Activated T-cell treated with anti-CD3 and anti-CD28 coated beads for 4 hours (primary cell): ENCODE measurements around the gene BMERB1.
A peak's percentile ranks its signal among the peaks of the same experiment; 100 is the strongest.
"Not testable (repeated sequence)": the region's sequence is repeated elsewhere in the genome, so short reads cannot be mapped to it uniquely, and the experiment has no call there.

ENCODE experiments used
- DNase-seq: peaks from one replicate; pipeline ENCODE4 v3.0.0-alpha.2; 2020

BMERB1 gene

GRCh38 chr16:15426796-15427195, 7.6 kb upstream of the BMERB1 start:
- DNase-seq: no peak

DNA sequence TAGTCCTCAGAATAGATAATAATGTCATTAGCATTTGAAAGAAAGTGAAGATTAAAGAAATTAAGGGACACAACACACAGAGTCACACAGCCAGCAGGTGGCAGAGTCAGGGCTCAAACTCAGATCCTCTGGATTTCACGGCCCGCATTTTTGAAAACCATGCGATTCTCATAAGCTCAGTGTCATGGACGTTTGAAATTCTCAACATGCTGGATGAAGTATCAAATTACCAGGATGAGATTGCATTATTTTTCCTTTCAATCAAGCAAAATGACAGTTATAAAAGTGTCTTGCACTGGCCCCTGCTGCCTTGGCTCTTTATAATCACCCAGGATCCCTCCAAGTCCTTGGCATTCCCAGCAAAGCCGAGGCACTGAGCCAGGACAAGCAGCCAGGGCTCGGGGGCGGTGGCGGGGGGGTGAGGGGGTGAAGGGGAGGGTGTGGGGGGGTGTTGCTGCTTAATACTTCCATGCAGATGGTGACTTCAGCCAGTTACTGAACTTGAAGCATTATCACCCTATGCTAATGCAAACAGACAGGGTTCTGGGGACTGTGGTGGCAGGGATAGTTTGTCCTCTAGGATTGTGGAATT, 6.6 kb upstream of the BMERB1 start:
- DNase-seq: peak; percentile 49

DNA sequence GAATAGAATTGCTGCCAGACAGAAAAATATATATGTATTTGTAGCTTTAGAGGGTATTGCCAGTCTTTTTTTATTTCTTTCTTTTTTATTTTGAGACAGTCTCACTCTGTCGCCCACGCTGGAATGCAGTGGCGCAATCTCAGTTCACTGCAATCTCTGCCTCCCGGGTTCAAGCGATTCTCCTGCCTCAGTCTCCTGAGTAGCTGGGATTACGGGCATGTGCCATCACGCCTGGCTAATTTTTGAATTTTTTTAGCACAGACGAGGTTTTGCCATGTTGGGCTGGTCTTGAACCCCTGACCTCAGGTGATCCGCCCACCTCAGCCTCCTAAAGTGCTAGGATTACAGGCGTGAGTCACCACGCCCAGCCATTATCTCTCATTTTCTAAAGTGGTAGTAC, 3.5 kb upstream of the BMERB1 start:
- not testable (repeated sequence) for DNase-seq

GRCh38 chr16:15434079-15434424, 336 bp upstream of the BMERB1 start:
- DNase-seq: no peak

DNA sequence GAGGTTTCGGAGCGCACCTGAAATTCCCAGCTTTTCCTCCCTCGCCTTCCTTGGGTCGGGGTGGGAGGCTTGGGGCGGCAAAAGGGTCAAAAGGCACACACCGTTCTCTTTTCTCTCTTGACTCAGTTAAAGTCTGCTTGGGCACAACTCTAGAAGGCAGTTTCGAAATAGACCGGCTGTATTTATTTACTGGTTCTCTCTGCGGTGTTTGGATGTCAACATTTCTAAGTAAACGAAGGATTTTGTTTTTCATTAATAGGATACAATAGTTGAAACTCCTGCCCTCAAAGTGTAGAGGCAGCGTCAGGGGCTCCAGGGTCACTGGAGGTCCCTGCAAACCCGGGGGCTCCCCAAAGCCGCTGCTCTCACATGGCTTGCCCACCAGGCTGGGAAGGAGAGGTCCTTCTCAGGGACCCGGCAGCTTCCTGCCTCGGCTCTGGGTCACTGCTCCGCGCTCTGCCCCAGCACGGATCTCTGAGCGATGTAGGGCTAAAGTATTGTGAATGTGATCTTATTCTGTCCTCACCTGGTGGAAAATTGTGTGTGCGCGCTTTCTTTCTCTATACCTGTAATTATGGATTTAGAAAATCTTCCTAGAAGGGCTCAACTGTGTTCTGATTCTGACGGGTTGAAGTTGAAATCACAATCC, 952 bp downstream of the BMERB1 start:
- no peak for DNase-seq

- no peak for DNase-seq
Measured at GRCh38 chr16:15439102-15439501, 4.7 kb downstream of the BMERB1 start.

DNA sequence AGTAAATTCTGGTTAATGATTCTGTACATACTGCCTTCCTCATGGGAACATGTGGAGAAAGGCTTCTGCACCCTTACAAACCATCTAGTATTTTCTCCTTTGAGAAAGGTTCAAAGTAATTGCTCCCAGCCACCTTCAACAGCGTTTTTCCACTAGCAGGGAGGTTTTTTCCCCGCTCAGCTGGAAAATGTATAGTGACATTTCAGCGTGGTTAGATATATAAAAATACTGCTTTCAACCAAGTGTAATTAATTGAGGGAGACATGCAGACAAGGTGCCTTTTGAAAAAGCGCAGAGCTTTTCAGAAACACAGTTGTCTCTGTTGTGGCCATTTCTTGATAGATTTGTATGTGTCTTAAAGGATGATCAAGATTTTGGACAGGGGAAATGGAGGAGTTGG, 5.1 kb downstream of the BMERB1 start:
- DNase-seq: no peak

DNA sequence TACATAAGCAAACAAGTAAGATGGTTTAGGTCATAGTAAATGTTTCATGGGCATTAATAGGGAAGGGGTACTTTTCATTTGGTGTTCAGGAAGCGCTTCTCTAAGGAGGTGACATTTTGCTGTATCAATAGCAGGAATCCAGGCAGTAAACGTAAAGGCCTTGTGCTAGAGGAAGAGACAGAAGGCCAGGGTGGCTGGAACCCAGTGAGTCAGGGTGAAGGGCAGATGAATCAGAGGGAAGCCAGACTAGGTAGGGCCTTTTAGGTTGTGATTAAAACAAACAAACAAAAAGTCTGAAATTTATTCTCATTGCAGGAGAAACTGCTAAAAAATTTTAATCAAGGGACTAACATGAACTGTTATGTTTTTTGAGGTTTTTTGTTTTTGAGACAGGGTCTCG, 6.5 kb downstream of the BMERB1 start:
- no peak for DNase-seq

GRCh38 chr16:15442140-15442539, 7.8 kb downstream of the BMERB1 start:
- not testable (repeated sequence) for DNase-seq

DNA sequence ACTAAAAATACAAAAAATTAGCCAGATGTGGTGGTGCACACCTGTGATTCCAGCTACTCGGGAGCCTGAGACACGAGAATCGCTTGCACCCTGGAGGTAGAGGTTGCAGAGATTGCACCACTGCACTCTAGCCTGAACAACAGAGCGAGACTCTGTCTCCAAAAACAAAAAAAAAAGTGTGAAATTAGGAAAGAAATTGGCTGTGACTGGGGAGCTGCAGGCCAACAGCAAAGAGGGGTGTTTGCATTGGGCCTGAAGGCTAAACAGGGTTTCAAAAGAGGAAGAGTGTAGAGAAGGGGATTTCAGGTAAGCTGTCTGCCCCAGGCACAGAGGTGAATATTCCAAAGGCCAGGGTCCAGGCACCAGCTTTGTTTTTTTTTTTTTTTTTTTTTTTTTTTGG, 9.4 kb downstream of the BMERB1 start:
- DNase-seq: no peak

DNA sequence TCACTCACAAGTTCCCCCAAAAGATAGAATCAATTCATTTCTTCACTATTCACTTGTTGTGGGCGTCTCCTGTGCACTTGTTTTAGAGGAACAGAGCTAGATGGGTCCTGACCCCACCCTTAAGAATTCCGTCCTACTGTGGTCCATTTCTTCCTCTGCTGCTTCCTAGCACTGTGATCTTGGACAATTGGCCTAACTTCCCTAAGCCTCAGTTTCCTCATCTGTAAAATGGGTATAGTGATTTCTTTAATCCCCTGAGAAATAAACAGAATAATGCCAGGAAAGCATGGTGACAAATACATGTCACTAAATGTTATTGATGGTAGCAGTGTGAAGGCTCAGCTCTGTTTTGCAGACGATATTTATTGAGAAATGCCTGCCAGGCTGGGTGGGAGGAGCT, 9.9 kb downstream of the BMERB1 start:
- DNase-seq: no peak

DNA sequence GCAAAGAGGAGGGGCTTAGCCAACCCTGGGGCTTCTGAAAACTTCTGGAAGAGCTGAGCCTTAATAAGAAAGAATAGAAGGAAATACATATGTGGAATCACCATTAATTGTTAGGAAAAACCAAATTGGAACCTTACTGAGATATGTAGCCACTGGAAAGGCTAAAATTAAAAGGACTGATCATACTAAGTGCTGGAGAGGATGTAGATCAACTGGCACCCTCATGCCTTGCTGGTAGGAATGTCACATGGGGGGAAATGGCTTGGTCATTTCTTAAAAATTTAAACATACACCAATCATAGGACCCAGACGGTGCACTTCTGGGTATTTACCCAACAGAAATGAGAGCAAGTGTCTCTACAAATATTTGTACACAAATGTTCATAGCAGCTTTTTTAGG, 11.1 kb downstream of the BMERB1 start:
- no peak for DNase-seq

- DNase-seq: no peak
Measured at GRCh38 chr16:15446901-15447300, 12.5 kb downstream of the BMERB1 start.

DNA sequence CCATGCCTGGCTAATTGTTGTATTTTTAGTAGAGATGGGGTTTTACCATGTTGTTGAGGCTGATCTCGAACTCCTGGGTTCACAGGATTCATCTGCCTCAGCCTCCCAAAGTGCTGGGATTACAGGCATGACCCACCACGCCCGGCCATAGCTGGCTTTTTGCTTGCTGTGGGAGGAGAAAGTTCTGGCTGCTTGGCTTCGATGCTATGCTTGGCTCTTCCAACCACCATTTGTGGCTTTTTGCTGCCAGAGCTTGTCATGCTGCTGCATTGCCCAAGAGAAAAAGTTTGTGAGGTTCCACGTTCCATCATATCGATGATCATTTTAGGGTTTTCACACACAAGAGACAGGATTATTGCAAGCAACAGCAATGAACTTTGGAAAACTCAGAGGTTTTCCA, 16.2 kb downstream of the BMERB1 start:
- no peak for DNase-seq

DNA sequence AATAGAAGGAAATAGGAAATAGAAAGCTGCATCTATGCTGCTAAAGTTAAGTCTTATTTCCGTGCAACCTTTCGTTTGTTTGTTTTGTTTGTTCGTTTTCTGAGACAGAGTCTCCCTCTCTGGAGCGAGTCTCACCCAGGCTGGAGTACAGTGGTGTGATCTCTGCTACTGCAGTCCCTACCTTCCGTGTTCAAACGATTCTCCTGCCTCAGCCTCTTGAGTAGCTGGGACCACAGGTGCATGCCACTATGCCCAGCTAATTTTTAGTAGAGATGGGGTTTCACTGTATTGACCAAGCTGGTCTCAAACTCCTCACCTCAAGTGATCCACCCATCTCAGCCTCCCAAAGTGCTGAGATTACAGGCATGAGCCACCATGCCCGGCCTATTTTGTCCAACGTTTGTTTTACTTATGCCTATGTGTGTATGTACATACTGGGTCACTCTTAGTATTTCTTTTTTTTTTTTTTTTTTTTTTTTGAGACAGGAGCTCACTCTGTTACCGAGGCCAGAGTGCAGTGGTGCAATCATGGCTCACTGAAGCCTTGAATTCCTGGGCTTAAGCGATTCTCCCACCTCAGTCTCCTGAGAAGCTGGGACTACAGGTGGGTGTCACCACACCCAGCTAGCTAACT, 16.8 kb downstream of the BMERB1 start:
- DNase-seq: no peak

DNA sequence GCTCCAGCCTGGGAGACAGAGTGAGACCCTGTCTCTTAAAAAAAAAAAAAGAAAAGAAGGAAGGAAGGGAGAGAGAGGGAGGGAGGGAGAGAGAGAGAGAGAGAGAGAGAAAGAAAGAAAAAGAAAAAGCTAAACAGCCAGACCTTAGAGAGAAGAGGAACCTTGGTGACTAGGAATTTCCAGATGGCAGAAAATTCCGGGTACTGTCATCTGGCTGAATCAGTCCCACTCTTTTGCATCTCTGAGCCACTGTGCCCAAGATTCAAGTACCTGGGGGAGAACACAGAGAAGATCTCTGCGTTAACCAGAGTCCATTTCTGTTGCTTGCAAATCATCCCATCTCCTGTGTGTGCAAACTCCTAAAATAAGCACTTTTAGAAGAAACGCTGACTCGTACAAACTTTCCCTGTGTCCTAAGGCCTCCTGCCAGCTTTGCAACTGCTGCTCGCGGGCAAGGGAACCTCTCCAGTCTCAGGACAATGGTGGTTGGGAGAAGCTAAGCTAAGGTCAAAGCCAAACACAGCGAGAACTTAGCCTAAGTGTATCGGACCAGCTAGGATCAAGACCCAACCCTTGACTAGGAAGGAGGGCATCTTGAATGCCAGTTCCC, 18.0 kb downstream of the BMERB1 start:
- DNase-seq: no peak

DNA sequence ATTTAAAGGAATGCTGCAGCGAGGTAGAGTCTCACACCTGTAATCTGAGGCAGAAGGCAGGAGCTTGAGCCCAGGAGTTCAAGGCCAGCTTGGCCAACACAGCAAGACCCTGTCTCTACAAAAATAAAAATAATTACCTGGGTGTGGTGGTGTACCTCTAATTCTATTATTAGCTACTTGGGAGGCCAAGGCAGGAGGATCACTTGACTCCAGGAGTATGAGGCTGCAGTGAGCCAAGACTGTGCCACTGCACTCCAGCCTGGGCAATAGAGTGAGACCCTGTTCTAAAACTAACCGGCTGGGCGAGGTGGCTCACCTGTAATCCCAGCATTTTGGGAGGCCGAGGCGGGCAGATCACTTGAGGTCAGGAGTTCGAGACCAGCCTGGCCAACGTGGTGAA, 18.9 kb downstream of the BMERB1 start:
- DNase-seq: not testable (repeated sequence)

DNA sequence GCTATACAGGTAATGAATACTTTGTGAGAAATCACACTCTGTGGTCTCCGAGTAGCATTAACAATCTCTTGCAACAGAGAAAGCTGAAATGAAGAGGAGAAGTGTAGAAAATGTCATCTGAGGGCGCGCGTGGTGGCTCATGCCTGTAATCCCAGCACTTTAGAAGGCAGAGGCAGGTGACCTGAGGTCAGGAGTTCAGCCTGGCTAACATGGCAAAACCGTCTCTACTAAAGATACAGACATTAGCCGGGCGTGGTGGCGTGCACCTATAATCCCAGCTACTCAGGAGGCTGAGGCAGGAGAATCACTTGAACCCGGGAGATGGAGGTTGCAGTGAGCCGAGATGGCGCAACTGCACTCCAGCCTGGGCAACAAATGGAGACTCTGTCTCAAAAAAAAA, 20.5 kb downstream of the BMERB1 start:
- not testable (repeated sequence) for DNase-seq

DNA sequence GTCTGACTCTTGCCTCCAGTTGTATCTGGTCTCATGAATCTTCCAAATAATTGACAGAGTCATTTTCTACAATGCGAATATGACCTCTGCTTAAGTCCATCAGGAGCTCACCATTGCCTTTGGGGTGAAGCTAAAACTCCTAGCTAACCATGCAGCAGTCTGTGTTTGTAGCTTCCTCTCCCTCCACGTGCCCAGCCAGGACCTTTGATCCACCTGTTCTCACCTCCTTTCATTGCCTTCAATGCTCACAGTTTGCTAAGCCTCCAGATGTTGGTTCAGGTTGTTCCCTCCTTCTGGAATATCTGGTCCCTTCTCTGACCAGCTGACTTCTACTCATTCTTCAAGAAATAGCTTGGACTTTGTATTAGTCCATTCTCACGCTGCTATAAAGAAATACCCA, 23.0 kb downstream of the BMERB1 start:
- DNase-seq: no peak

DNA sequence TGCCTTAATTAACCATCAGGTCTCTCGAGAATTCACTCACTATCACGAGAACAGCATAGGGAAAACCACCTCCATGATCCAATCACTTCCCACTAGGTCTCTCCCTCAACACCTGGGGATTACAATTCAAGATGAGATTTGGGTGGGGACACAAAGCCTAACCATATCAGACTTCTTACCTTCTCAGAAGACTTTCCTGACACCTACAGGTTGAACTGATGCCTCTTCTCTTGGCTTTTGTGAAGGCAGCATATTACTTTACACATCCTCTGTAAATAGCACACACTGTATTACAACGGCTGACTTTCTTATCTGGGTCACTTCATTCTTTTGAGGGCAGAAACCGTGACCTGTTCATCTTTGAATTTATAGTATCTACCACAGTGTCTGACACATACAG, 23.6 kb downstream of the BMERB1 start:
- DNase-seq: no peak

DNA sequence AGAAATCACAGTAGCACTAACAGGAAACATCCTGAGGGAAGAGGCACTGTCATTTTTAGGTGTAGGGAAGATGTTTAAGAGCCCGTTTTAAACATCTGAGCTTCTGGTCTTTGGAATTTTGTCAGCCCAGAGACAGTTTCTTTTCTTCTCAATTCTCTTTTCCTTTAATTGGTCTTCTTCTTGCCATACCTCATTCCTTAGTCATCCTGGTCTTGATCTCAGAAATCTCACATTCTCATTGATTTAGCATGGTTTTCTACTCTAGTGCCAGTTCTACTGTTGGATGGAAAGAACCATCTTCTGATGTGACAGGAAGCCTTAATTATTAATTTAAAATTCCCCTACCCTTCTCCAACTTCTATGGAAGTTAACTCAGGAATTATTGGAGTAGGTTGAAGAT, 25.4 kb downstream of the BMERB1 start:
- DNase-seq: no peak

GRCh38 chr16:15460601-15461000, 26.2 kb downstream of the BMERB1 start:
- DNase-seq: no peak

GRCh38 chr16:15461376-15461775, 27.0 kb downstream of the BMERB1 start:
- DNase-seq: no peak

DNA sequence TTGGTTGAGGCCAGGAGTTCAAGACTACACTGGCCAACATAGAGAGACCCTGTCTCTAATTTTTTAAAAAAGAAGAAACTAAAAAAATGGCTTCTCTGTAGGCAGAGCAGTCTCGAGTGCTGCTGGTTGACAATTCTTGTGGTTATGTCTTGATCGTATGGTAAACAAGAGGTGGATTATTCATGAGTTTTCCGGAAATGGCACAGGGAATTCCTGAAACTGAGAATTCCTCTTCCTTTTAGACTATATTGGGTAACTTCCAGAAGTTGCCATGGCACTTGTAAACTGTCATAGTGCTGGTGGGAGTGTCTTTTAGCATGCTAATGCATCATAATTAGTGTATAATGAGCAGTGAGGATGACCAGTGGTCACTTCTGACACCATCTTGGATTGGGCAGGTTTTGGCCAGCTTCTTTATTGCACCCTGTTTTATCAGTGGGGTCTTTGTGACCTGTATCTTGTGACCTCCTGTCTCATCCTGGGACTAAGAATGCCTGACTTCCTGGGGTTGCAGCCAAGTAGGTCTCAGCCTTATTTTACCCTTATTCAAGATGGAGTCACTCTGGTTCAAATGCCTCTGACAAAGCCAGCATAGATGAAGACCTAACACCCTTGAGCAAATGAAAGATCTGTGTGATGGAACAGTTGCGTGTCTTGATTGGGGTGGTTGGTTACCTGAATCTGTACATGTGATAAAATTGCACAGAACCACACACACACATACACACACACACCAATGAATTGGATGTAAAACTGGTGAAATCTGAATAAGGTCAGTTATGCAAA, 30.2 kb downstream of the BMERB1 start:
- no peak for DNase-seq
